Measurements from ENCODE around the gene EIF2S3. TPM values are rescaled to one million over a fixed set of nuclear protein-coding genes. Genes with fewer than 3 reads are reported as not detected.
"Not testable (repeated sequence)": the region's sequence is repeated elsewhere in the genome, so short reads cannot be mapped to it uniquely, and the experiment has no call there.

The EIF2S3 gene
- total RNA-seq, 1 experiment from 2014 or later, result 225 TPM

- no peak overlapping the region for H3K4me3 ChIP-seq (ENCODE audit: low read depth, low read length, poor library complexity, severe bottlenecking)
- H3K36me3 ChIP-seq (ENCODE audit: insufficient read depth, low read length, poor library complexity, severe bottlenecking), result no peaks in the 10 kb centered on the region
- H3K27me3 ChIP-seq (replicated peaks; ENCODE audit: insufficient read depth, low read depth, low read length, poor library complexity), result no peaks in the 10 kb centered on the region
- BruUV-seq (replicated peaks), result no TSS peak
- POLR2A ChIA-PET (ENCODE audit: low non-redundant PET), result interaction anchor here (0.5 kb wide), 1 partner anchor 24 kb away, joined by 6 read pairs; the partner anchor contains the start of gene EIF2S3
- intact Hi-C loops (cut with micrococcal nuclease; ENCODE audit: unreplicated experiment), result no loop called here
- no peaks in the 10 kb centered on the region for H3K4me1 ChIP-seq (ENCODE audit: insufficient read depth, low read length, poor library complexity, severe bottlenecking)
- no peak for DNase-seq (ENCODE audit: low spot score)
- no peak overlapping the region for H3K27ac ChIP-seq (ENCODE audit: low read depth, low read length, poor library complexity, severe bottlenecking)
- CTCF ChIA-PET, result no interaction called here
- no peak for TF ChIP-seq CTCF (conservative IDR thresholded peaks at IDR 0.05; ENCODE audit: low read depth, low read length)
- no peak for TF ChIP-seq EZH2 (IDR thresholded peaks at IDR 0.05; ENCODE audit: borderline replicate concordance, low read depth, low read length, poor library complexity, severe bottlenecking)
- H3K9me3 ChIP-seq (ENCODE audit: low read depth, low read length, poor library complexity, severe bottlenecking), result no peaks in the 10 kb centered on the region
These were observed 24.2 kb upstream of the EIF2S3 start for GRCh38 chrX:24030597-24030996.

- POLR2A ChIA-PET (ENCODE audit: low non-redundant PET), result no interaction called here
- BruUV-seq (replicated peaks), result no TSS peak
- CTCF ChIA-PET, result no interaction called here
These were observed 20.3 kb upstream of the EIF2S3 start for GRCh38 chrX:24034485-24034884.

GRCh38 chrX:24037729-24038128 is 17.0 kb upstream of the EIF2S3 start:
- BruUV-seq (replicated peaks), result no TSS peak
- no peak for DNase-seq (ENCODE audit: low spot score)
- Histone ChIP-seq H3K4me1 (ENCODE audit: insufficient read depth, low read length, poor library complexity, severe bottlenecking) (no peaks in the 10 kb centered on the region), H3K4me3 (ENCODE audit: low read depth, low read length, poor library complexity, severe bottlenecking) (no peak overlapping the region), H3K27ac (ENCODE audit: low read depth, low read length, poor library complexity, severe bottlenecking) (no peak overlapping the region), H3K9me3 (ENCODE audit: low read depth, low read length, poor library complexity, severe bottlenecking) (no peaks in the 10 kb centered on the region), H3K27me3 (replicated peaks; ENCODE audit: insufficient read depth, low read depth, low read length, poor library complexity) (no peaks in the 10 kb centered on the region), H3K36me3 (ENCODE audit: insufficient read depth, low read length, poor library complexity, severe bottlenecking) (no peaks in the 10 kb centered on the region)
- ChIA-PET POLR2A (ENCODE audit: low non-redundant PET) (no interaction called here), CTCF (no interaction called here)
- intact Hi-C loops (cut with micrococcal nuclease; ENCODE audit: unreplicated experiment), result no loop called here
- TF ChIP-seq EZH2 (IDR thresholded peaks at IDR 0.05; ENCODE audit: borderline replicate concordance, low read depth, low read length, poor library complexity, severe bottlenecking), result no peak

More at GRCh38 chrX:24034485-24034884, 20.3 kb upstream of the EIF2S3 start:
- intact Hi-C loops (cut with micrococcal nuclease; ENCODE audit: unreplicated experiment), result no loop called here
- H3K27me3 ChIP-seq (replicated peaks; ENCODE audit: insufficient read depth, low read depth, low read length, poor library complexity), result no peaks in the 10 kb centered on the region
- no peak overlapping the region for H3K4me3 ChIP-seq (ENCODE audit: low read depth, low read length, poor library complexity, severe bottlenecking)
- H3K27ac ChIP-seq (ENCODE audit: low read depth, low read length, poor library complexity, severe bottlenecking), result no peak overlapping the region
- H3K9me3 ChIP-seq (ENCODE audit: low read depth, low read length, poor library complexity, severe bottlenecking), result no peaks in the 10 kb centered on the region
- no peaks in the 10 kb centered on the region for H3K36me3 ChIP-seq (ENCODE audit: insufficient read depth, low read length, poor library complexity, severe bottlenecking)
- TF ChIP-seq CTCF (conservative IDR thresholded peaks at IDR 0.05; ENCODE audit: low read depth, low read length) (no peak), EZH2 (IDR thresholded peaks at IDR 0.05; ENCODE audit: borderline replicate concordance, low read depth, low read length, poor library complexity, severe bottlenecking) (no peak)
- no peak for DNase-seq (ENCODE audit: low spot score)
- no peaks in the 10 kb centered on the region for H3K4me1 ChIP-seq (ENCODE audit: insufficient read depth, low read length, poor library complexity, severe bottlenecking)

- H3K4me1 ChIP-seq (ENCODE audit: insufficient read depth, low read length, poor library complexity, severe bottlenecking); POLR2A ChIA-PET (ENCODE audit: low non-redundant PET); CTCF ChIA-PET; H3K36me3 ChIP-seq (ENCODE audit: insufficient read depth, low read length, poor library complexity, severe bottlenecking); H3K9me3 ChIP-seq (ENCODE audit: low read depth, low read length, poor library complexity, severe bottlenecking); DNase-seq (ENCODE audit: low spot score); H3K27me3 ChIP-seq (replicated peaks; ENCODE audit: insufficient read depth, low read depth, low read length, poor library complexity); BruUV-seq (replicated peaks); intact Hi-C loops (cut with micrococcal nuclease; ENCODE audit: unreplicated experiment); H3K4me3 ChIP-seq (ENCODE audit: low read depth, low read length, poor library complexity, severe bottlenecking); H3K27ac ChIP-seq (ENCODE audit: low read depth, low read length, poor library complexity, severe bottlenecking): not testable (repeated sequence)
These were observed 8.7 kb upstream of the EIF2S3 start for GRCh38 chrX:24046060-24046459.

GRCh38 chrX:24049643-24050042 is 5.1 kb upstream of the EIF2S3 start:
- H3K27ac ChIP-seq (ENCODE audit: low read depth, low read length, poor library complexity, severe bottlenecking); H3K4me3 ChIP-seq (ENCODE audit: low read depth, low read length, poor library complexity, severe bottlenecking); H3K9me3 ChIP-seq (ENCODE audit: low read depth, low read length, poor library complexity, severe bottlenecking); H3K4me1 ChIP-seq (ENCODE audit: insufficient read depth, low read length, poor library complexity, severe bottlenecking); BruUV-seq (replicated peaks); CTCF ChIA-PET; H3K27me3 ChIP-seq (replicated peaks; ENCODE audit: insufficient read depth, low read depth, low read length, poor library complexity); DNase-seq (ENCODE audit: low spot score); POLR2A ChIA-PET (ENCODE audit: low non-redundant PET); H3K36me3 ChIP-seq (ENCODE audit: insufficient read depth, low read length, poor library complexity, severe bottlenecking): not testable (repeated sequence)
- intact Hi-C loops (cut with micrococcal nuclease; ENCODE audit: unreplicated experiment), result loop anchor here (10.0 kb wide), 1 partner anchor 355 kb away; no protein-coding TSS in a partner anchor

GRCh38 chrX:24050522-24051318 is 4.0 kb upstream of the EIF2S3 start:
- H3K4me3 ChIP-seq (ENCODE audit: low read depth, low read length, poor library complexity, severe bottlenecking); H3K36me3 ChIP-seq (ENCODE audit: insufficient read depth, low read length, poor library complexity, severe bottlenecking); H3K27me3 ChIP-seq (replicated peaks; ENCODE audit: insufficient read depth, low read depth, low read length, poor library complexity); H3K9me3 ChIP-seq (ENCODE audit: low read depth, low read length, poor library complexity, severe bottlenecking); H3K27ac ChIP-seq (ENCODE audit: low read depth, low read length, poor library complexity, severe bottlenecking); POLR2A ChIA-PET (ENCODE audit: low non-redundant PET); DNase-seq (ENCODE audit: low spot score); H3K4me1 ChIP-seq (ENCODE audit: insufficient read depth, low read length, poor library complexity, severe bottlenecking); CTCF ChIA-PET; BruUV-seq (replicated peaks): not testable (repeated sequence)
- intact Hi-C loops (cut with micrococcal nuclease; ENCODE audit: unreplicated experiment), result loop anchor here (10.0 kb wide), 1 partner anchor 356 kb away; no protein-coding TSS in a partner anchor

All from A673 (cell line).